ENCODE data around the gene ITPKB. TPM values are rescaled to one million over a fixed set of nuclear protein-coding genes. Genes with fewer than 3 reads are reported as not detected.

Gene ITPKB
- total RNA-seq, 2 donors from 2014 or later: 22.4 to 28.3 TPM

GRCh38 chr1:226668173-226668560 is 70.9 kb downstream of the ITPKB start:
- Histone ChIP-seq H3K27me3 (ENCODE audit: control insufficient read depth, insufficient read depth, low read length, poor library complexity, severe bottlenecking) (no peaks in the 10 kb centered on the region), H3K4me1 (ENCODE audit: control insufficient read depth, insufficient read depth, low read length) (peaks cover 10% of the 10 kb centered on the region), H3K36me3 (ENCODE audit: control insufficient read depth, insufficient read depth, low read length) (peaks cover 12% of the 10 kb centered on the region), H3K9ac (ENCODE audit: extremely low read depth, low read length, poor library complexity, severe bottlenecking) (no peak overlapping the region), H3K4me3 (ENCODE audit: low read length) (no peak overlapping the region), H3K27ac (ENCODE audit: low read depth, low read length) (no peak overlapping the region), H3K9me3 (ENCODE audit: control insufficient read depth, low read length) (no peaks in the 10 kb centered on the region)
- Mint-ChIP-seq H3K27me3 (ENCODE audit: insufficient read depth) (no peaks in the 10 kb centered on the region), H3K9me3 (no peaks in the 10 kb centered on the region), H3K4me1 (peaks cover 20% of the 10 kb centered on the region), H3K4me3 (no peak overlapping the region), H3K27ac (no peak overlapping the region), H3K36me3 (ENCODE audit: low read depth) (peaks cover 6% of the 10 kb centered on the region)
- TF ChIP-seq CTCF (conservative IDR thresholded peaks at IDR 0.05): no peak
- DNase-seq: no peak
- 89 to 91% methylated on average over 4 to 5 of the region's 5 CpGs for WGBS, 2 experiments (ENCODE audit: insufficient coverage in 1 of 2, insufficient read length in 1 of 2)

- Histone ChIP-seq H3K9me3 (ENCODE audit: control insufficient read depth, low read length) (no peaks in the 10 kb centered on the region), H3K9ac (ENCODE audit: extremely low read depth, low read length, poor library complexity, severe bottlenecking) (no peak overlapping the region), H3K4me3 (ENCODE audit: low read length) (no peak overlapping the region), H3K4me1 (ENCODE audit: control insufficient read depth, insufficient read depth, low read length) (peaks cover 3% of the 10 kb centered on the region), H3K27ac (ENCODE audit: low read depth, low read length) (no peak overlapping the region), H3K36me3 (ENCODE audit: control insufficient read depth, insufficient read depth, low read length) (peaks cover 9% of the 10 kb centered on the region), H3K27me3 (ENCODE audit: control insufficient read depth, insufficient read depth, low read length, poor library complexity, severe bottlenecking) (no peaks in the 10 kb centered on the region)
- Mint-ChIP-seq H3K9me3 (no peaks in the 10 kb centered on the region), H3K4me1 (peaks cover 21% of the 10 kb centered on the region), H3K36me3 (ENCODE audit: low read depth) (peaks cover 2% of the 10 kb centered on the region), H3K27ac (no peak overlapping the region), H3K27me3 (ENCODE audit: insufficient read depth) (no peaks in the 10 kb centered on the region), H3K4me3 (no peak overlapping the region)
- TF ChIP-seq CTCF (conservative IDR thresholded peaks at IDR 0.05): no peak
- 95 to 96% methylated on average over 4 of the region's 4 CpGs for WGBS, 2 experiments (ENCODE audit: insufficient coverage in 1 of 2, insufficient read length in 1 of 2)
- DNase-seq: no peak
Measured at GRCh38 chr1:226666692-226667091, 72.4 kb downstream of the ITPKB start.

GRCh38 chr1:226666164-226666506 is 72.9 kb downstream of the ITPKB start:
- 93 to 100% methylated on average over 4 to 6 of the region's 6 CpGs for WGBS, 2 experiments (ENCODE audit: insufficient coverage in 1 of 2, insufficient read length in 1 of 2)
- Histone ChIP-seq H3K4me3 (ENCODE audit: low read length) (no peak overlapping the region), H3K4me1 (ENCODE audit: control insufficient read depth, insufficient read depth, low read length) (peaks cover 3% of the 10 kb centered on the region), H3K36me3 (ENCODE audit: control insufficient read depth, insufficient read depth, low read length) (peaks cover 8% of the 10 kb centered on the region), H3K27me3 (ENCODE audit: control insufficient read depth, insufficient read depth, low read length, poor library complexity, severe bottlenecking) (no peaks in the 10 kb centered on the region), H3K9ac (ENCODE audit: extremely low read depth, low read length, poor library complexity, severe bottlenecking) (no peak overlapping the region), H3K27ac (ENCODE audit: low read depth, low read length) (no peak overlapping the region), H3K9me3 (ENCODE audit: control insufficient read depth, low read length) (no peaks in the 10 kb centered on the region)
- no peaks in the 10 kb centered on the region for H3K9me3 Mint-ChIP-seq
- no peak for TF ChIP-seq CTCF (conservative IDR thresholded peaks at IDR 0.05)
- H3K4me1 Mint-ChIP-seq: peaks cover 21% of the 10 kb centered on the region
- no peak for DNase-seq
- no peaks in the 10 kb centered on the region for H3K36me3 Mint-ChIP-seq (ENCODE audit: low read depth)
- no peak overlapping the region for H3K4me3 Mint-ChIP-seq
- no peaks in the 10 kb centered on the region for H3K27me3 Mint-ChIP-seq (ENCODE audit: insufficient read depth)
- no peak overlapping the region for H3K27ac Mint-ChIP-seq
